Measurements from ENCODE around the gene SNRPA.
A peak's percentile ranks its signal among the peaks of the same experiment; 100 is the strongest.
"Not testable (repeated sequence)": the region's sequence is repeated elsewhere in the genome, so short reads cannot be mapped to it uniquely, and the experiment has no call there.

Gene SNRPA

GRCh38 chr19:40802300-40803169 lies 51.5 kb downstream of the SNRPA start:
- DNase-seq: no peak

- DNase-seq: no peak
Observed at GRCh38 chr19:40803170-40803856, 52.3 kb downstream of the SNRPA start.

DNA sequence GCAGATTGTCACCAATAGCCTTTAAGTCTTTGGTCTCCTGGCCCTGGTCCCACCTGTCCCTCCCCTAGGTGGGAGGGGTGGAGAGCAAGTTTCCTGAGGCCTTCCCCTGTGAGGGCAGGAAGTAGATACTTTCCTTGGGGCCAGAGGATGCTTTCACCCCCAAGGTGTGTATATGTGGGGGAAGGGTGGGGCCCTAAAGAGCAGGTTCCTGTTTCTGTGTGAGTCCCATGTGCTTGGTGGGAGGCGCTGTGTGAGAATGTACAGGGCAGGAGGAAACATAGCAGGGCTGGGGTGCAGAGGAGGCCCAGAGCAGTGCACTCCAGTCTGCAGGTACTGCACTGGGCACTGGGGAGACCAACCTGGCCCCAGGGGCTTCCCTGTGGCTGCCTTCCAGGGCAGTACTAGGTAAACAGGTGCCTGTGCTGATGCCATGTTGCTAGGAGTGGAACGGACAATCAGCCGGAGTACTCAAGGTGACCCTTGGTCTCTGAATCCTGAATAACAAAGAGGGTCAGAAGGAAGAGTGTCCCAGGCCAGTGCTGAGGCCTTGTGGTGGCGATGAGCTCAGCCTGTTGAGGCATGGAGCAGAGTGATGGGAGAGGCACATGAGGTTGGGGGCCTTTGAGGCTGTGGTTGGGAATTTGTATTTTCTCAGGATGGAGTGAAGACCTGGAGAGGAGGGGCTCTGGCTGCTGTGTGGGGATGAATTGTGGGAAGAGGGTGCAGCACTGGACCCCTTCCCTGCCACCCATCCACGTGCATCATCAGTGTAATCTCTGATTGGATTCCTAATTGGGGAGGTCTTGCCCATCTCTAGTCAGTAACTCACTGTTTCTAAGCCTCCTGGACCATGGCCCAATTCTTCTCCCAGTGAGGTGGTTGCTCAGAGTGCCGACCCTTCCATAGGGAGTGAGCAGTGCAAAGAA lies 53.1 kb downstream of the SNRPA start:
- DNase-seq: peak; percentile 93

DNA sequence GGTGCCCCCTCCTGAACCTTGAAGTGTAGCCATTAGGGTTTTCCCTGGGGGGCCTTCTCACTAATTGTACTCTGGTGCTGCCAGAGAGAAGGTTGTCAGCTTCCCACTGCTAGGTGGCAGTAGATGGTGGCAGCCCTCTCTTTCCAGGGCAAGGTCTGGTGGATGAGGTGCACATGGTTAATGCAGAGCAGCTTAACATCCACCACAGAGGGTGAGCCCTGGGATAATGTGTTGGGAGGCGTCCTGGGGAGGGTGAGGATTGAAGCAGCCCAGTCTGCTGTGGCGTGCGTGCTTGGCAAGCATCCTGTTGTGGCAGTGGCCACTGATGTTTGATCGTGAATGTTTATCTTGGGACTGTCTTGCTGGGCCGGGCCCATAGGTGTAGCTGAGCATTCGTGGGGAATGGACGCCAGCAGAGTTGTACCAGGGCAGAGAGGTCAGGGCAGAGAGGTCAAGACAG lies 53.8 kb downstream of the SNRPA start:
- DNase-seq: peak; percentile 43

- peak; percentile 71 for DNase-seq
Observed at GRCh38 chr19:40805258-40805868, 54.4 kb downstream of the SNRPA start.

- peak; percentile 94 for DNase-seq
Observed at GRCh38 chr19:40806423-40807146, 55.6 kb downstream of the SNRPA start.

- DNase-seq: peak; percentile 43
Observed at GRCh38 chr19:40807147-40808020, 56.4 kb downstream of the SNRPA start.

- DNase-seq: no peak
Observed at GRCh38 chr19:40808021-40808325, 57.0 kb downstream of the SNRPA start.

DNA sequence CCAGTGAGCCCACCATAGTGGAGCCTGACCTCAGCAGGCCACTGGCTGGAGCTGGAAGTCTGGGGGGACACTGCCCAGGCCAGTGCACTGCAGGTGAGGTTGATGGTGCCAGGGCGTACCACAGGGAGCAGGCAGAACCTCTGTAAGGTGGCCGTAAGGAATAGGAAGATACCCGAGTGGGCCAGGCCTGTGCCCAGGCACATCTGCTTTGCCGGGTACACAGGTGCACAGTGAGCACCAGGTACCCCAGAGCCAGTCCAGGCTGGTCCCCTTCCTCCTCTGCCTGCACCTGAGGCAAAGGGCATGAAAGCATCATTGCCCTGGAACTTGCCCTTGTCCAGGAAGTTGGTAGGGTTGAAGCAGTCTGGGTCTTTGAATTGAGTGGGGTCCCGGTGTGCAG lies 57.5 kb downstream of the SNRPA start:
- no peak for DNase-seq

DNA sequence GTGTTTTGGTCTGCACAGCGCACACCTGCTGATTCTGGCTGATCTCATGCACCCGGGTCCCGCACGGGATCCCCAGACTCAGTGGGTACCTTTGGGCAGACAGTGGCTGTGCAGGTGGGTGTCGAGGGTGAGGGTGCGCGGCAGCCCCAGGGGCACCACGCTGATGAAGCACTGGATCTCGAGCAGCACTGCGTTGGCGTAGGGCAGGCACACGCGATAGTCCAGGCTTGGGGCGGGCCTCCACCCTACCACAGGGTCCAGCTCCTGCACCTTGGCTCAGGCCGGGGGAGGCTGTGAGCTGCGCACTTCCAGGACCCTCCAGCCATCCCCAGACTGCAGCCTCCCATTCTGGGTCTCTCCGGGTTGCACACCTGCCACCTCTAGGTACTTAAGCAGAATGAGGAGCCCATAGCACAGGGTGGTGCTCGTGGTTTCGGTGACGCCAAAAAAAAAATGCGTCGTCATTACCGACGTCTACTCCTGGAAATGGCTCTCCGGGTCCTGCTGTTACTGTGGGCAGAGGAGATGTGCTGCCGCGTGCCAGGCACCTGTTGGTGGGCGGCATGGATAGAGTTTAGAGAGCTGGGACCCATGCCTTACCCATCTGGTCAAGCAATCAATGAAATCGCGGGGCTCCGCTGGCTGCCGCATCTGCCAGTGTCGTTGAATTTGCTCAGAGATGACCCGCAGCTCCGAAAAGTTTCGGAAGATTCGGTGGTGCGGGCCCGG lies 58.5 kb downstream of the SNRPA start:
- DNase-seq: no peak

DNA sequence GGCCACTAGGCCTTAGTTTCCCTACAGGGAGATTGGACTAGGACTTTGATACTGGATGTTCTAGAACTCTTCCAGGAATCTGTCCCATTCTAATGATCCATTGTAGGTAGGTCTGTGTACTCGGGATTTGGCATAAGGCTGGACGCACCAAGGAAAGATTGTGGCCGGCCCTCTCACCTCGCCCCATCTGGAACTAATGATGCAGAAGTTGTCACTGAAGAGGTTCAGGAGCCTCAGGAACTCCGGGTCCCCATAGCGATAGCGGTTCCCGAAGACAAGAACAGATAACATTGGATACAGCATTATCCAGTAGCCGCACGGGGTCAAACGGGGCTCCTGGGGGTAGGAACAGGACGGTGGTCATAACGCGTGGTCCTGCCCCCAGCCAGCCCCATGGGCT lies 59.2 kb downstream of the SNRPA start:
- DNase-seq: no peak

DNA sequence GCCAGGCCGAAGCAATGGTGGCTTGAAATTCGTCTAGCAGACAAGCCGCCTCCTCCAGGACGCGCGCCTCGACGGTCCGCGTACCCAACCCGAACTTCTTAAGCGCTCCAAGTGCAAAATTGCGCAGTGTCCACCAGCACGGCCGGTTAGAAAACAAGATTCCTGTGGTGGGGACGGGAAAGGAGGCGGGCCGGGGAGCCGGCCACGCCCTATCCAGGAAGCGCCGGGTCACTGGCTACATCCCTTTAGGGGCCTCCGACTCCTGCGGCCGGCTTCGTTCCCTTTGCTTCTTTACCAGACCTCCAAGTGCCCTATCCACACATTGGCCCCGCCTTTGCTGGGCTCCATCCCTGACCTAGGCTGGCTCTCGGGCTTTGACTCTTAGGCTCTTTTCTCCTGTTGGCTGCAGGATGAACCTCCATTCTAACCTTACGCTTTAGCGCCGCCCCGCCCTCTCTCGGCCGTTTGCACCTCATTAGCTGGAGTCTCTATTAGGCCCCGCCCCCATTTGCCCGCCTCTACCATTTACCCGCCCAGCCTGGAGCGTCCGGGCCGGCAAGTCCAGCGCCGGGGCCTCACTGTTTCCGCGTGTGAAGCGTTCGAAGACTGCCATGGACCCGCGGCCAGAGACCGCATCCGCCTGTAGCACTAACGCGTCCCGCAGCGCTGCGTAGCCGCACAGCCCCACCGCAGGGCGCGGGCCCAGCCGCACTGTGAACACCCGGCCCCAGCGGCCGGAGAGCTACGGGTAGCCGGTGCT lies 59.8 kb downstream of the SNRPA start:
- DNase-seq: peak; percentile 68

- peak; percentile 32 for DNase-seq
Observed at GRCh38 chr19:40811478-40812341, 60.7 kb downstream of the SNRPA start.

DNA sequence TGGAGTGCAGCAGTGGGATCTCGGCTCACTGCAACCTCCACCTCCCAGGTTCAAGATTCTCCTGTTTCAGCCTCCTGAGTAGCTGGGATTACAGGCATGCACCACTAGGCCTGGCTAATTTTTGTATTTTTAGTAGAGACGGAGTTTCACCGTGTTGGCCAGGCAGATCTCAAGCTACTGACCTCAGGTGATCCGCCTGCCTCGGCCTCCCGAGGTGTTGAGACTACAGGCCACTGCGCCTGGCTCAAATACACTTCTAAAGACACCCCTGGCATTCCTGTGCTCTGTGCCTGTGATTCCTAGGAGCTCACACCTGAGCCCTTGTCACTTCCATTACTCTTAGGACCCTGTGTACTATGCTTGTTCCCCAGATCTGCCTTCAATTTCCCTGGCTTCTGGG lies 61.6 kb downstream of the SNRPA start:
- not testable (repeated sequence) for DNase-seq

GRCh38 chr19:40813182-40813581 lies 62.2 kb downstream of the SNRPA start:
- no peak for DNase-seq
